HG03196 (cell line): Measurements from ENCODE around the gene TCN1.
"Not testable (repeated sequence)": the region's sequence is repeated elsewhere in the genome, so short reads cannot be mapped to it uniquely, and the experiment has no call there.

Source experiments
- ATAC-seq: cut with Tn5 transposase; IDR thresholded peaks from one replicate; pipeline ENCODE4 v1.9.1; 2021; ENCODE audit not compliant: unreplicated experiment

TCN1 gene

GRCh38 chr11:59866397-59866796, at the start of gene TCN1:
TCN1 (minus strand) TSS chr11:59866487; CDS start chr11:59866470, 17 bp downstream.
- no peak for ATAC-seq

- not testable (repeated sequence) for ATAC-seq
These were observed 37.3 kb upstream of the TCN1 start for GRCh38 chr11:59903569-59903968.

- ATAC-seq: no peak
These were observed 35.0 kb upstream of the TCN1 start for GRCh38 chr11:59901306-59901705.

- ATAC-seq: no peak
These were observed 34.3 kb upstream of the TCN1 start for GRCh38 chr11:59900366-59901126.

- no peak for ATAC-seq
These were observed 33.2 kb upstream of the TCN1 start for GRCh38 chr11:59899532-59899931.

GRCh38 chr11:59898650-59899049, 32.4 kb upstream of the TCN1 start:
- ATAC-seq: no peak

- no peak for ATAC-seq
These were observed 31.8 kb upstream of the TCN1 start for GRCh38 chr11:59898046-59898445.

GRCh38 chr11:59894616-59895015, 28.3 kb upstream of the TCN1 start:
- no peak for ATAC-seq

GRCh38 chr11:59891781-59892181, 25.5 kb upstream of the TCN1 start:
- ATAC-seq: no peak

GRCh38 chr11:59887156-59887555, 20.9 kb upstream of the TCN1 start:
- ATAC-seq: not testable (repeated sequence)

- ATAC-seq: no peak
These were observed 17.3 kb upstream of the TCN1 start for GRCh38 chr11:59883597-59883996.

- ATAC-seq: no peak
These were observed 13.3 kb upstream of the TCN1 start for GRCh38 chr11:59879567-59879966.

GRCh38 chr11:59878575-59878974, 12.3 kb upstream of the TCN1 start, which contains the start of gene OOSP3:
OOSP3 (plus strand) TSS chr11:59878782; CDS start chr11:59878809, 27 bp downstream.
- no peak for ATAC-seq

- ATAC-seq: no peak
These were observed 11.5 kb upstream of the TCN1 start for GRCh38 chr11:59877784-59878183.

- no peak for ATAC-seq
These were observed 11.0 kb upstream of the TCN1 start for GRCh38 chr11:59877325-59877724.

GRCh38 chr11:59875856-59876519, 9.7 kb upstream of the TCN1 start:
- no peak for ATAC-seq

GRCh38 chr11:59872076-59872475, 5.8 kb upstream of the TCN1 start:
- ATAC-seq: no peak

- ATAC-seq: no peak
These were observed 1.7 kb upstream of the TCN1 start for GRCh38 chr11:59867946-59868345.

- ATAC-seq: no peak
These were observed 549 bp upstream of the TCN1 start for GRCh38 chr11:59866836-59867235.

GRCh38 chr11:59865031-59865430, 1.3 kb downstream of the TCN1 start:
- no peak for ATAC-seq

- ATAC-seq: no peak
These were observed 4.0 kb downstream of the TCN1 start for GRCh38 chr11:59862252-59862651.

- ATAC-seq: no peak
These were observed 6.6 kb downstream of the TCN1 start for GRCh38 chr11:59859673-59860072.
